Measurements from ENCODE around the gene HYDIN.
"Not testable (repeated sequence)": the region's sequence is repeated elsewhere in the genome, so short reads cannot be mapped to it uniquely, and the experiment has no call there.

HYDIN gene

DNA sequence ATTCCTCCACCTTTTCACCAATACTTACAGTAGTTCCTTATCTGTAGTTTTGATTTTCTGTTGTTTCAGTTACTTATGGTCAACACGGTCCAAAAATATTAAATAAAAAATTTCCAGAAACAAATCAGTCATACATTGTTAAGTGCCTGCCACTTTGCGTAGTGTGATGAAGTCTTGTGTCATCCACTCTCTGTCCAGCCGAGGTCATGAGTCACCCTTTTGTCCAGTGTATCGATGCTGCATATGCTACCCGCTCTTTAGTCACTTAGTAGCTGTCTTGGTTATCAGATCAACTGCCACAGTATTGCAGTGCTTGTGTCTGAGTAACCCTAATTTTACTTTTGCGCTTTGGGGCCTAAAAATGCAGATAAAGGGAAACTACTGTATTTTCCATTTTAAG lies 146.9 kb downstream of the HYDIN start:
- not testable (repeated sequence) for DNase-seq

DNA sequence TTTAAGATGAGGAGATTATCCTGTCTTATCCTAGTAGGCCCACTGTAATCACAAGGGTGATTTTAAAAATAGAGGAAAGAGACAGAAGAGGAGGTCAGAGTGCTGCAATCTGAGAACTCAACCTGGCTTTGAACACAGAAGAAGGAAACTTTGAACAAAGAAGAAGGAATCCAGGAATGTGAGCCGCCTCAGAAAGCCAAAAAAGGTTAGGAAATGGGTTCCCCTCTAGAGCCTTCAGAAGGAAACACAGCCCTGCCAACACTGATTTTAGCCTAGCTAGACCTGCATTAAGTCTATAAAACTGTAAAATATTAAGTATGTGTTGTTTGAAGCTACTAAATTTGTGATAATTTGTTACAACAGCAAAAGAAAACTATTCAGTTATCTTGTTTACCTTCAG lies 149.7 kb downstream of the HYDIN start:
- DNase-seq = not testable (repeated sequence)

DNA sequence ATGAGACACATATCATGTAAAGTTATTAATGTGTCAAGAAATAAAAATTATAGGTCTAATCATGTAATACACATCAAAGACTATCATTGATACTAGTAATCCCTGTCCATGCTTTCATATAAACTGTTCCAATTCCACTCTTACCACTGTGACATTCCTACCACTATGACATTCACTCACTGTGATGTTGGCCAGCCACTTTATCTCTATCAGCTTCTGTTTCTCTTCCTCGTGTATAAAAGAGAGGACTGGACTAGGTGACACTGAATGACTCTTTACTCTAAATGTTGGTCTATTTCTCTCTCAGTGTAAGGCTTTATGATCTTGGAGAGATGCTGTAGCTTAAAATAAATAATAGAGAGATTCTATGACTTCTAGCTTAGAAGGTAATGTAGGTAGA lies 150.3 kb downstream of the HYDIN start:
- not testable (repeated sequence) for DNase-seq

DNA sequence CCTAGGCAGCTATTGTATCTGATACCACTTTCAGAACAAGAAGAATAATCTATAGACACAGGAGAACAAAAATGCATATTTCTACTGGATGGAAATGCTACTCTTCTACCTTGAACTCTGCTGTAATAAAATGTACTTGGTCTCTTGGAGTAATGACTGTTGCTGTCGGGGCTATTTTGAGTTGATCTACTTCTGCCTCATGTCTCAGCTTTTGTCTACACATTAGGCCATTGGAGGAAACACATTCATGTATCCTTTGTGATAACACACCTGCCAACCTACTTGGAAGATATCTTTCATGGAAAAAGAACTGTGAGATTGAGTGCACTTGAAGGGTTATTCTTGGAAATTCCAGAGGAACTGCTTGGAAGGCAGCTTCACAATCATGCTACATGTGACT lies 159.9 kb downstream of the HYDIN start:
- not testable (repeated sequence) for DNase-seq

DNA sequence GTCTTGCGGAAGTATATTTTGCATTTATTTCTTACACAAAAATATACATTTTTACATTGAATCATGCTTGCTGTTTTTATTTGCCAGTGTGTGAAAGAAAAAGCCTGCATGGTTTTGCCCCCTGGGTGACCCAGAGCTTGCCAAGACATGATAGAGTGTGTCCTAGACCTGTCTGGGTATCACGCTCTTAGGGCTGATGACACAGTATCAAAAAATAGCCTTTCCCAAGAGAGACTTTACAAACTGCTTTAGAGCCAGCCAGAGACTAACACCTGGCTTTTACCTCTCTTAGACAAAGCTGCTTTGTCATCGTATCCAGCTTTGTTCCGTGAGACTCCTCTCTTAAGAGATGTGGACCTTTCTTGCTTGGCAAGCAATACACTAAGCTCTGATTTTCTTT lies 160.7 kb downstream of the HYDIN start:
- DNase-seq = not testable (repeated sequence)

DNA sequence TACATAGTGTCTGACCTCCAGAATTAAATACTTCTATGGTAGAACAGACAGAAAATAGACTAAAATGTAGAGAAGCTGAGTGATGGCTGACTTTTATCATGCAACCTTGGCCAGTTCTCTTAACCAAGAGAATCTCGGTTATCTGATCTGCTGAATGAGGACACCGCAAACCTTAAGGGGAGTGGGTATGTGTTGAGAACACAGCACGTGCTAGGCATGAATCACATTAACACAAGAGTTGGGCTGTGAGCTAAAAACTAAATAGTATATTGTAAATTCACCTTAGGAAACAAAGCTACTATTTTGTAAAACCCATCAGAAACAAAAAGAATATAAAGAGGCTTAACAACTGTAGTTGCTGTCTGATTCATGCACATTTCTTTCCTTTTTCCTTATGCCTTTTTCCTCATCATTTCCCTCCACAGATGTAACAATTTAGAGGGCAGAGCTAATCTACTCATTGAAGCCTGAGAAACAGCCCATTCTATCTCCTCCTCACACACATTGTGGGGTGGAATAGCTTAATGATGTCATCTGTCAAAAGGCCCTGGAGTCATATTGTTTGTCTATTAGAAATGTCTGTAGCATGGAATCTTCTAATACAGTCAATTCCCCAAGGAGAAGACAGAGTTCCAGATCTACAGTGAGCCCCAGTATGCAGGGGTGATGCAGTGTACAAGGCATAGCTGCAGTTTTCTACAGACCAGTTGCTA lies 176.5 kb downstream of the HYDIN start:
- not testable (repeated sequence) for DNase-seq

DNA sequence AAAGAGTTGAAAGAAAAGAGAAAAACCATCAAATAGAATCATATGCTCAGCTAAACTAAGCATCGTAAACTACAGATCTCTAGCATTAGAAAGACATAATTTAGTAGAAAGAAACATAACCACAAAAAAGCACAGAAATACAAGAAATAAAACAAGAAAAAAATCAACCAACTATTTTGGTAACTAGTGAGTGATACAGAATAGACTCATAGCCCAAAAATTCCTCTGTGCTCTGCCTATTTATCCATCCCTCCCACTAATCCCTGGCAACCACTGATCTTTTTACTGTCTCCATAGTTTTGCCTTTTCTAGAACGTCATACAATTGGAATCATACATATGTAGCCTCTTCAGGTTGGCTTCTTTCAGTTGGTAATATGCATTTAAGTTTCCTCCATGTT lies 180.2 kb downstream of the HYDIN start:
- not testable (repeated sequence) for DNase-seq

DNA sequence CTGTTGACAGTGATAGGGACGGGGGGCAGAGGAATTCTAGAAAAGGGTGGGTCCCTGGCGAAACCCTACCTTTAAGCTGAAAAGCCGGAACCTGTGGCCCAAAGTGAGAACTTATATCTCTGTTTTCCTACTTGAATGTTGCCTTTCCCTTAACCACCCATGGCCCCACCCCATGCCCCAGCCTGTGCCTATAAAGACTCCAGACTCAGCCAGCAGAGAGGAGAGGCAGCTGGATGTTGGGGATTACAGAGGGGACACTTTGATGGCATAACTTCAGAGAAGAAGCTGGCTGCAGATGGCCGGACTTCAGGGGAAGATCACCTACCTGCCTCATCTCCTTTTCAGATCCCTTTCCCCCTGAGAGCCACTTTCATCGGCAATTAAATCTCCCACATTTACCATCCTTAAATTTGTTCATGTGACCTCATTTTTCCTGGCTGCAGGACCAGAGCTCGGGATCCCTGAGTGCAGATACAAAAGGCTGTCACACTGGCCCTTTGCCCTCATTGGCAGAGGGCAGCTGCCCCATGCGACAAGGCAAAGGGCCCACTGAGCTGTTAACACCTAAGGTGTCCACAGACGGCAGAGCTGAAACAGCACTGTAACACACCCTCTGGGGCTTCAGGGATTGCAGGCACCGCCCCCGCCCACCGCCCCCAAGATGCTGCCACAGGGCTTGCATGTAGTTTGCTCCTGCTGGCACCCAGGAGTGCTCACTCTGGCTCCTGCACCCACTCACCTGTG lies 191.0 kb downstream of the HYDIN start:
- not testable (repeated sequence) for DNase-seq

DNA sequence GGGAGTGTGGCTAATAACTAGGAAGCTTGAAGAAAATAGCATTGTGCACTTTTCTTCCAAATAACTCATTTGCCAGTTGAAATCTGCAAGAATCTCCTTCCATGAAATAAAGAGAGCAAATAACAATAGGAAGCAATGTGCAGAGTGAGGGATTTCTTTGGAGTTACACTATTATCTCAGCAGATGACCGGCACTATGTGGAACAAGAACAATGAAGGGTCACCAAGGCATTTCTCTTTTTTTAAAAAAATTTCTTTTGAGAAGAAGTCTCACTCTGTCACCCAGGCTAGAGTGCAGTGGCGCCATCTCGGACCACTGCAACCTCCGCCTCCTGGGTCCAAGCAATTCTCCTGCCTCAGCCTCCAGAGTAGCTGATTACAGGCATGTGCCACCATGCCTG lies 192.1 kb downstream of the HYDIN start:
- not testable (repeated sequence) for DNase-seq

DNA sequence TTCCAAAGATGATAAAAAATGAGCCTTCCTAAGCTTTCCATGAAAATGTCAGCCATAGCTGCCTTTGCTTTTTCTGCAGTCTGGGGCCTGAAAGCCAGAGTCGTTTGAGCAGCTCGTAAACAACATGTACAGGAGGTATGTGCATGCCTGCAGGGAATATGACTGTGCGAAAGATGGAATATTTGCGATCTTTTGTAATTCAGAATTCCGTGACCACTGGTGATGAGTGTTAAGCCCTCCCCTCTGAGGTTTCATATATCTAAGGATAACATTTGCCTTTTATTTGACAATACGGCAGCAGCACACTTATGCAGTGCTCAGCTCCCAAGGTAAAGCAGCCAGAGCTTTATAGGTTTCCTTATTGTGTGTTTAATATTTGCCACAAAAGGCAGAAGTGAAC lies 192.5 kb downstream of the HYDIN start:
- not testable (repeated sequence) for DNase-seq

DNA sequence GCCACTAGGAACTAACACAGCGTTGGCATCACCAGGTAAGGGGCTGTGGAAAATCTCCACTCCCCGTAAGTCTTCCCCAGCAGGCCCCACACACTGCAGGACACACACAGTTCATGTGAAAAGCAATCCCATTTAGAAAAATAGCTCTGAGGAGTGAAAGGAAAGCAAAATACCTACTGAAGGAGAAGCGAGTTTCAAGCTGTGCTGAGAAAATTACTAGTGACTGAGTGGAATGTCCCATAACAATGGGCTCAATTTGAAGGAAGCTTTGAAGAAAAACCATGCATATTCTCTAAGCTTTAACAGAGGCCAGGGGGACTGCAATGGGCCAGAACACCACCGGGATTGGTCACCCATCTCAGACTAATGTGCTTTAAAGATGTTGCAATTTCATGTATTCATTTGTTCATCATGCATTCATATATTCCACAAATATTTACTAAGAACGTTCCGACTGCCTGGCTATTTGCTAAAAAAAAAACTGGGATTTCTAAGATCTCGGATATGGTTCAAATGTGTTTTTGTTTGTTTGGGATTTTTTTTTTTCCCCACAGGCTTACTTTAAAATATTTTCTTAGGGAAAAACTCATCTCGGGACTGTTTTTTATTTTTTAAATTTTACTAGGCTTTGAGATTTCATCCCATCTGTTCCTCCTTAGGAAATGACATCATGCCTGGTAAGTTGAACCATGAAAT lies 202.3 kb downstream of the HYDIN start:
- DNase-seq = not testable (repeated sequence)

DNA sequence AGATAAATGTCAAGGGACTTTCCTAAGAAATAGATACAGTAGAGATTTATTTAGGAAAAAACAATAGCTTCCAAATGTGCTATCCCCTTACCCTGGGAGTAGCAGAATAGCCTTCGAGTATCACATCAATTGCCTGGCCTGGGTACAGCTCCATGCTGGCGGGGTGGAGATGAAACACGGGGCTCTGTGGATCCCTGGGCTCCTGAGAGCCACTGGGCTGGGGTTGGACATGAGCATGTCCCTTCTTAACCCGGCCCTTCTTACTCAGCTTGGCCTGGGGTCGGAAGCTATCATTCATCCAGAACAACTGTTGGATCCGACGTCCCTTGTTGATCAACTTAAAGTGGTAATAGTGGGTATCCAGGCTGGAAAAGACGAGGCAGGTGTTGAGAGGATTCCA lies 203.0 kb downstream of the HYDIN start:
- not testable (repeated sequence) for DNase-seq

DNA sequence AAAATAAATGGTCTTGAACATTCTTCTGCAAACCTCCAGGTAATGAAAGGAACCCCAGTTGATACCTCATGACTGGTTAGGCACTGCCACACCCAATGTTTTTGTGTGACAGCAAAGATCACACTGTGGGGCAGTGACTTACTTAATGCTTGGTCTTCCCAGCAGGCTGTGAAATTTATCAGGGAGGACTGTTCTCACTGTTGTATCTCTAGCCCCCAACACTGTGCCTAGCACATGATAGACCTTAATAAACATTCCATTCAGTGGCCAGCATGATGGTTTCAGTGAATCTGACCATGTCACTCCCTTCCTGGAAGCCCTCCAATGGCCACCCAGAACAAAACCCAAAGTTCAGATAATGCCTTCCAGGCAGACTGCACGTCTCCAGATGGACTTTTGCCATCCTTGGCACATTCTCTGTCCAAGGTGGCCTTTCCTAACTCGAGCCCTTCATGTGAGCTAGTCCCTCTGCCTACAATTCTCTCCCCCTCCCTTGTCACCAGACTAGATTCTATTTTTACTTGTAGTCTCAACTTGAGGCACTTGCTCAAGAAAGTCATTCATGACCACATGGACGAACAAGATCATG lies 206.6 kb downstream of the HYDIN start:
- not testable (repeated sequence) for DNase-seq

DNA sequence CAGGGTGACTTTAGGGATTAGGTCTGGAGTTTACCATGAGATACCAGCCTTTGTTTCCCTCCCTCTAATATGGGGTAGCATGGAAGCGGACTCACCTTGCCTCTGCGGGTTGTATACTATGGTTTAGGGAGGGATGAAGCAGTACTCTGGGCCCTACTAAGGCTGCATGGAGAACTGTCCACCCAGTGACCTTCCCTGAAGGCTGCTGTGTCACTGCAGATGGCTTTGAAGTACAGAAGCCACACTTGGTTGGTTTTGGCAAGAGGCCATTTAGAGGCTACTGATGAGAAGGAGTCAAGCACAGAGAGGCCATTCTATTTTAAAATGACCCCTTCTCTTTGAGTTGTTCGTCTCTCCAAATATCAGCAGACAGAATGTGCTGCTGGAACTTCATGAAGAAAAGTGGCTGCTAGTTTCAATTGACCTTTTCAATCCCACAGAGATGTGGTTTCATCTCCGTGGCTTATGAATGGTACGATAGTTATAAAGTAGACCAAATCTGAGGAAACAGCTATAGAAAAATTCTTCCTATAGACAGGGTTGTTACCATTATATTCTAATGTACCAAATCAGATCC lies 208.5 kb downstream of the HYDIN start:
- not testable (repeated sequence) for DNase-seq

DNA sequence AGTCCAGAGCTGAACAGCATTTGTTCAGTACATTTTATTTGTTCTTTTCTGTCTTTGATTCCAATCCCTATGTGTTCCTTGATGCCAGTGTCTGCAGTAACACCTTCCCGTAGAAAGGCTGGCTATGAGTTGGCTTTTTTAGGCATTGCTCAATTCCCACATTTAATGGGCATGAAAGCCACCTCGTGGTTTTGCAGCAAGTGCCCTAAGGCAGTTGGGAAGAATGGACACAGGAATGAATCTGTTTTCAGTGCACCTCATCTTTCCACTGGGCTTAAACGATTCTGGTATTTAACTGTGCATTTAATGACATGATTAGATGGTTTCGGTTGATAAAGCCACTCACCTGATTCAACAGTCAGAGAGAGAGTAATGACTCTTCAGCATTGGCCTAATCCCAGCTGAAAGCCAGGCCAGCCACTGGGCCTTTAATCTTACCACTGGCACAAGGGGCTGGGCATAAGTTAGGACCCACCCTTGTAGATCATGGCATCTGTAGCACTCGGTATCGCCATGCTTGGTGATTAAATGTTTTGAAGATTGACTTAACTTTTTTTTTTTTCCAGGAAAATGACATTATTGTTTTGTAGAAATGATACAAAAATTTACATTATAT lies 211.3 kb downstream of the HYDIN start:
- not testable (repeated sequence) for DNase-seq

DNA sequence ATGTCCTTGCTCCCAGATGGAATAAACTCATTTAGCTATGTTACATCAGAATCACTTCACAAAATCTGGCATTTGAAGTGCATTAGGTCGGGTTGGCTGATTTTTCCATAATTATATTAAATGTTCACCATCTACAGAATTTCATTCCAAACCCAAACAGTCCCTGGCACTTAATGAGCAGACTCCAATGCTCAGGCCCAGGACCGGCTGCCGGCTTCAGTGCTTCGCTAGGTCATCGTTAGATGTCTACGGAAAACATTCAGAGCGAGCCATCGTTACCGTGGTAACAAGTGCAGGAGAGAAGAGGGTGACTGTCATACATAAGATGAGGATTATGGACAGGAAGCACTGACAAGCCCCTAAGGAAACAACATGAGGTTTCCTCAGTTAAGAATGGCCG lies 215.1 kb downstream of the HYDIN start:
- not testable (repeated sequence) for DNase-seq

DNA sequence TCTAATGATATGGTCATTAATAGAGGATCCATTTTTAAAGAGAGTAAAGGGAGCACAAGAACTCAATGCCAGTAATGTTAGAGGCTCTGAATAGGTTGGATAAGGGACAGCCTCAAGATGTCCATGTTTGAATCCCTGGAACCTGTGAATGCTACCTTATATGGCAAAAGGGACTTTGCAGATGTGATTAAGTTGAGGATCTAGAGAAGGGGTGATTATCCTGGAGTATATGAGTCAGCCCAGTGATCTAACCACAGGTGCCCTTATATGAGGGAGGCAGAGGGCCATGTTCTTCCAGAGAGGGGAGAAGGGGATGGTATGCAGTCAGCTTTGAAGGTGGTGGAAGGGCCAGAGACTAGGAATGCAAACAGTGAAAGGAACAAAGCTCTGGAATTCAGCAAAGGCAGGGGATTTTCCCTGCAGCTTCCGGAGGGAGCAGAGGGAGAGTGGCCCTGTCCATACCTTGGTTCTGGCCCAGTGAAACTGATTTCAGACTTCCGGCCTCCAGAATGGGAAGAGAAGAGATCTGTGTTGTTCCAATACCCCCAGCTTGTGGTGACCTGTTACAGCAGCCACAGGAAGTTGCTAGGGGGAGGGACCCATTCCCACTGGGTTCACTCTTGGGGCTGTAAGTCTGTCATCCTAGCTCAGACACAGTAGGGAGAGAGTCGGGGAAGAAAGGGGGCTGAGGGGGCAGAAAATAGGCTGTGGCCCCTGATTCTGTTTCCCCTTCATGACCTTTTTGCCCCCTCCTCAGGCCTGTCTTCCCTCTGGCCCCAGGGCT lies 220.9 kb downstream of the HYDIN start:
- not testable (repeated sequence) for DNase-seq

DNA sequence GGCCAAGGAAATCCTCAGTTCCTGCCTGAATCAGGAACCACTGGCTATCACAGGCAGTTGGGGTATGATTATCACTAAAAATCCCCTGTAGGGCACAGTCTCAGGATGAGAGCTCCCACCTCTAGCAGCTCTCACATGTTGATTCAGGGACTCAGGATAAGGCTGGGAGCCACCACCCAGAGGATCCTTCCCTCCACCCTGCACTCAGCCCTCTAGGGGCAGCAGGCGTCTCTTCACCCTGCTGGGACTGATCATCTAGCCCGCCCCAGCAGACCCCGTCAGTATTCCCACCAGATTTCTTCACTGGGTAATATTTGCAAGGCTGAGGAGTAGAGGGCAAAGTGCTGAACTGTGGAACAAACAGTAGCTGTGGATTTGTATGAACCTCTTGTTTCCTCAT lies 224.0 kb downstream of the HYDIN start:
- not testable (repeated sequence) for DNase-seq

DNA sequence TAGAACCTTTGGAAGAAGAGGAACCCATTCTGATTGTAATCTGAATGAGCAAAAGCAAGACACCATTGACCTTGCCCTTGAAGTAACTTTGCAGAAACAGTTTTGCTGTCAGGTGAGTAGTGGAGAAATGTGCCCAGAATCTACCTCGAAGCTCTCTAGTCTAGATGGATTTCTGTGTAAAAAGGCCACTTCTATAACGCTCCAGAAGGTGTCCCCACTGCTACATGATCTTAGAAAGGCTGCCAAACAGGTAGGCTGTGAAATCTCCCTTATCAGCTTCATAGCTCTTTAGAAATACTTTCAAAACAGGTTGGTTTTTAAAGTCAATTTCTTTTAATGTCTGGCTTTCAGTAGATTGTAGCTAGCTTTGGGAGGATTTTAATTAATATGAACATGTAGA lies 230.8 kb downstream of the HYDIN start:
- DNase-seq = peak; percentile 34

DNA sequence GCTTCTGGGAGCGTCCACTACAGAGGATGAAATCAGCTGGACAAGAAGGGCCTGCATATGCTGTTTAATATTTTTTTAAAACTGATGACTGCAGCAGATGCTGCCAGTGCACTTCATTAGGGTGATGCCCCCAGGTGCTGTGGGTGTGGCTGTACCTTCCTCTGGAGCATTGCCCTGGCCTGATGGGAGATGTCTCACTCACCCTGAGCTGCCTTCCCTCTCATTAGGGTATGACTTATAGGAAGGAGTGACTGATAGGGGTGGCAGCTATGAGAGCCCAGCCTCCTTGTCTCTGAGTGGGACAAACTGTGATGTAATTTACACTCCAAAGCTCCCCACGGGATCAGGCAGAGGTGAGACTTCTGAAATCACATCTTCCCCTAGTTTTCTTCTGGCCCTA lies 234.7 kb downstream of the HYDIN start:
- DNase-seq = not testable (repeated sequence)

DNA sequence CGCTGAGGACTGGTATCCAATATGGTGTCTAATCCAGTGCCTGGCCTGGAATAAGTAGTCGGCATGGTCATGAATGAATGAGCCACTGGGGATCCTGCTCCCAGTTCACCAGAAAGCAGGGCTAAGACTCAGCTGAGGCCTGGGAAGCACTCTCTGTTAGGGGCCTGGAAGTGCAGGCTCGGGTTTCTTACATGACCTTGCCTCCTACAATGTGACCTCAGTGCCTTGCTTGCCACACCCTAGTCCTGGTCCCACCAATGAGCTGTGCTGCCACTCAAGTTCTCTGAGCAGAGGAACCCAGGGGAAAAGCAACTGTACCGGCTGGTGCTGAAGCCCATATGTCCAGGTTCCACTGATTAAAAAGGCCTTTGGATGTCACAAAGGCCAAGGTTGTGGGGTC lies 238.0 kb downstream of the HYDIN start:
- DNase-seq = not testable (repeated sequence)

Measured in NCI-H82 (cell line).